Naive thymus-derived CD4-positive, alpha-beta T cell (primary cell): ENCODE results near the gene ELL. TPM values are rescaled to one million over a fixed set of nuclear protein-coding genes. Genes with fewer than 3 reads are reported as not detected.

ENCODE experiments used
- ATAC-seq: fragments of 150-1000 bp; cut with Tn5 transposase; 2 replicates; pipeline ENCODE4 v1.10.0; 2021; ENCODE audit warnings: mild to moderate bottlenecking, moderate library complexity
- CTCF ChIA-PET: fragments of 350-600 bp; sonication (Branson Sonifier 250); formaldehyde crosslinking; loops from one replicate; lab custom pipeline; 2021; ENCODE audit warnings: antibody characterized with exemption; lab: Charles Lee
- POLR2A ChIA-PET: fragments of 350-600 bp; sonication (Branson Sonifier 250); formaldehyde crosslinking; loops from one replicate; lab custom pipeline; 2021; ENCODE audit warnings: antibody characterized with exemption, inconsistent platforms; lab: Charles Lee
- DNase-seq, 9 donors: peaks; one replicate each; pipeline versions ENCODE4 v3.0.0 to v3.0.0-alpha.2; 2020 to 2022; ENCODE audit warnings: mixed read lengths in 1 of 9
- H3K27ac ChIP-seq: one replicate; pipeline ENCODE4 v1.7.0; 2013; ENCODE audit warnings: mild to moderate bottlenecking, low read depth, low read length, moderate library complexity
- H3K27me3 ChIP-seq, 2 donors: one replicate each; pipeline ENCODE4 v1.7.0; 2013; ENCODE audit warnings: low read length in 2 of 2, mild to moderate bottlenecking in 2 of 2, moderate library complexity in 2 of 2; ENCODE audit not compliant: control insufficient read depth in 2 of 2, insufficient read depth in 2 of 2
- H3K36me3 ChIP-seq, 3 experiments: 1 replicate in 2 of 3; 2 replicates in 1 of 3; pipeline ENCODE4 v1.7.0; 2013; ENCODE audit warnings: low read length in 3 of 3, mild to moderate bottlenecking in 3 of 3, moderate library complexity in 1 of 3; ENCODE audit not compliant: insufficient read depth in 3 of 3, control insufficient read depth in 2 of 3
- H3K4me1 ChIP-seq, 2 donors: one replicate each; pipeline ENCODE4 v1.7.0; 2013; ENCODE audit warnings: low read length in 2 of 2, mild to moderate bottlenecking in 2 of 2, moderate library complexity in 1 of 2; ENCODE audit not compliant: control insufficient read depth in 2 of 2, insufficient read depth in 2 of 2
- H3K4me3 ChIP-seq: 2 replicates; pipeline ENCODE4 v1.7.0; 2013; ENCODE audit warnings: mild to moderate bottlenecking, low read length
- H3K9me3 ChIP-seq, 3 experiments: 1 replicate in 2 of 3; 2 replicates in 1 of 3; pipeline ENCODE4 v1.7.0; 2013; ENCODE audit warnings: low read length in 3 of 3; ENCODE audit not compliant: control insufficient read depth in 2 of 3
- H3K27ac Mint-ChIP-seq, 9 donors: one replicate each; pipeline ENCODE4 v1.8.0; 2020 to 2022; ENCODE audit warnings: mixed read lengths in 9 of 9, mild to moderate bottlenecking in 8 of 9, moderate library complexity in 5 of 9, inconsistent platforms in 2 of 9
- H3K27me3 Mint-ChIP-seq, 5 donors: one replicate each; pipeline ENCODE4 v1.8.0; 2021 to 2022; ENCODE audit warnings: mixed read lengths in 5 of 5, mild to moderate bottlenecking in 1 of 5
- H3K36me3 Mint-ChIP-seq, 5 donors: one replicate each; pipeline ENCODE4 v1.8.0; 2020 to 2022; ENCODE audit warnings: mixed read lengths in 5 of 5, mild to moderate bottlenecking in 3 of 5, inconsistent platforms in 1 of 5
- H3K4me1 Mint-ChIP-seq, 7 donors: one replicate each; pipeline ENCODE4 v1.8.0; 2020 to 2022; ENCODE audit warnings: mixed read lengths in 7 of 7, mild to moderate bottlenecking in 3 of 7, inconsistent platforms in 1 of 7
- H3K4me3 Mint-ChIP-seq, 10 donors: one replicate each; pipeline ENCODE4 v1.8.0; 2020 to 2022; ENCODE audit warnings: mild to moderate bottlenecking in 10 of 10, mixed read lengths in 10 of 10, moderate library complexity in 6 of 10, inconsistent platforms in 2 of 10
- H3K9me3 Mint-ChIP-seq, 11 donors: one replicate each; pipeline ENCODE4 v1.8.0; 2020 to 2022; ENCODE audit warnings: mixed read lengths in 11 of 11, mild to moderate bottlenecking in 4 of 11, inconsistent platforms in 1 of 11, moderate library complexity in 1 of 11
- intact Hi-C, 2 donors: fragments of 100-400 bp; cut with micrococcal nuclease; formaldehyde crosslinking; loops; one replicate each; pipeline ENCODE4 v1.15.1; 2023
- polyA plus RNA-seq, 2 donors: library from polyadenylated mRNA; unstranded; fragments of 300-500 nt; fragmentation: Illumina TruSeq; gene quantifications; one replicate each; pipeline ENCODE4 v1.2.3, GENCODE V29; 2021
- total RNA-seq, 6 experiments: library from RNA in 5 of 6; stranded (reverse) in 5 of 6; gene quantifications; 1 replicate in 5 of 6; 2 replicates in 1 of 6; pipeline ENCODE4 v1.2.3 and lab custom pipeline; 2021 to 2026

The ELL gene
- total and polyA plus RNA-seq, 7 experiments from 2014 or later = 8.9 to 70.4 (median 22.1) TPM

DNA sequence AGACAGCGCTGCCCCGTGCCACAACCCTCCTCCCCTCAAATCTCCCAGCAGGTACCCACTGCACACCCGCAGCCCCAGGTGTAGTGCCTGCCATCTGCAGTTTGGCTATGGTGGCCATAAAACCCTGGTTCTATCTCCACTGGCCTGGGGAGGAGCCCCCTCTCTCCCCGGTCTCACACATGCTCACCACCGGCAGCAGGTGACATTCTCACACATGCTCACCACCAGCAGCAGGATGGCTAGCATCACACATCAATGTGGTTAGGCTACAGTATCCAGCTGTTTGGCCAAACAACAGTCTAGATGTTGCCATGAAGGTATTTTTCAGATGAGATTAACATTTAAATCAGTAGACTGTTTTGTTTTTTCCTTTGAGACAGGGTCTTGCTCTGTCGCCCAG lies 31.1 kb downstream of the ELL start:
- ATAC-seq (peak; percentile 41), DNase-seq (no peak)
- Mint-ChIP-seq H3K4me1 (peaks cover 32 to 71% (median 51%) of the 10 kb centered on the region in 7 donors), H3K4me3 (no peak overlapping the region), H3K27ac (no peak overlapping the region), H3K9me3 (no peaks in the 10 kb centered on the region), H3K36me3 (peaks cover 0 to 7% (median 0%) of the 10 kb centered on the region in 5 donors), H3K27me3 (no peaks in the 10 kb centered on the region)
- Histone ChIP-seq H3K9me3 (no peaks in the 10 kb centered on the region), H3K4me1 (peaks cover 16 to 64% of the 10 kb centered on the region in 2 donors), H3K27me3 (no peaks in the 10 kb centered on the region), H3K4me3 (no peak overlapping the region), H3K36me3 (peaks cover 0 to 7% (median 0%) of the 10 kb centered on the region in 3 experiments), H3K27ac (no peak overlapping the region)
- POLR2A ChIA-PET = no interaction called here
- intact Hi-C loops = no loop called here
- CTCF ChIA-PET = interaction anchor here (0.6 to 0.7 kb wide), 2 partner anchors 31 to 304 kb away, joined by 3 to 4 read pairs; partner anchors contain the start of gene ELL

DNA sequence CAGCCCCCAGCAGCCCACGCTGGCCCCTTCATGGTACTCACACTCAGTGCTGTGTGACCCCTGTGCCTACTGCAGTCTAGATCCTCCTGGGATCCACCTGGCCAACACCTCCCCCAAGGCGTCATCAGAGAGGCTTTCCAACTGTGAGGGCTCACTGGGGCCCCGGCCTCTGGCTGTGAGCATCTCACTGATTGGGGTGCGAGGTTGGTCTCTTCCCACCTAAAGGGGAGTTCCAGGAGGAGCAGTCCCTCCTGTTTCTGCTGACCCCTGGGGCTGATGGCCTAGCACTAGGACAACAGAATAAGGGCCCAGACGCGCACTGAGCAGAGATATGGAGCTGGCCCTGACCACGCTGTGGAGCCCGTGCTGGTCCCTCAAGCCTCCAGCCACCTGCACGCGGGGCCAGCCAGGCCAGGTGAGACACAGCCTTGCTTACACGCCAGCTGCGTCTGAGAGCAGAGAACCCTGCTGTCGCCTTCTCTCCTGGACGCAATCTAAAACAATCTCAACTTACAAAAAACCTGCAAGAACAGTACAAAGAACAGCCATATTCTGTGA lies 32.2 kb downstream of the ELL start:
- no peak overlapping the region for H3K4me3 ChIP-seq
- Mint-ChIP-seq H3K9me3 (no peaks in the 10 kb centered on the region), H3K36me3 (peaks cover 0 to 7% (median 0%) of the 10 kb centered on the region in 5 donors), H3K27ac (no peak overlapping the region), H3K27me3 (no peaks in the 10 kb centered on the region), H3K4me3 (no peak overlapping the region), H3K4me1 (peaks cover 34 to 68% (median 49%) of the 10 kb centered on the region in 7 donors)
- DNase-seq = no peak
- POLR2A ChIA-PET = interaction anchor here (0.6 kb wide), 1 partner anchor 81 kb away, joined by 3 read pairs; no protein-coding TSS in a partner anchor
- H3K9me3 ChIP-seq = no peaks in the 10 kb centered on the region
- peaks cover 6 to 63% of the 10 kb centered on the region in 2 donors for H3K4me1 ChIP-seq
- no peaks in the 10 kb centered on the region for H3K27me3 ChIP-seq
- H3K27ac ChIP-seq = no peak overlapping the region
- CTCF ChIA-PET = no interaction called here
- intact Hi-C loops = no loop called here
- peaks cover 0 to 7% (median 0%) of the 10 kb centered on the region in 3 experiments for H3K36me3 ChIP-seq
- no peak for ATAC-seq

DNA sequence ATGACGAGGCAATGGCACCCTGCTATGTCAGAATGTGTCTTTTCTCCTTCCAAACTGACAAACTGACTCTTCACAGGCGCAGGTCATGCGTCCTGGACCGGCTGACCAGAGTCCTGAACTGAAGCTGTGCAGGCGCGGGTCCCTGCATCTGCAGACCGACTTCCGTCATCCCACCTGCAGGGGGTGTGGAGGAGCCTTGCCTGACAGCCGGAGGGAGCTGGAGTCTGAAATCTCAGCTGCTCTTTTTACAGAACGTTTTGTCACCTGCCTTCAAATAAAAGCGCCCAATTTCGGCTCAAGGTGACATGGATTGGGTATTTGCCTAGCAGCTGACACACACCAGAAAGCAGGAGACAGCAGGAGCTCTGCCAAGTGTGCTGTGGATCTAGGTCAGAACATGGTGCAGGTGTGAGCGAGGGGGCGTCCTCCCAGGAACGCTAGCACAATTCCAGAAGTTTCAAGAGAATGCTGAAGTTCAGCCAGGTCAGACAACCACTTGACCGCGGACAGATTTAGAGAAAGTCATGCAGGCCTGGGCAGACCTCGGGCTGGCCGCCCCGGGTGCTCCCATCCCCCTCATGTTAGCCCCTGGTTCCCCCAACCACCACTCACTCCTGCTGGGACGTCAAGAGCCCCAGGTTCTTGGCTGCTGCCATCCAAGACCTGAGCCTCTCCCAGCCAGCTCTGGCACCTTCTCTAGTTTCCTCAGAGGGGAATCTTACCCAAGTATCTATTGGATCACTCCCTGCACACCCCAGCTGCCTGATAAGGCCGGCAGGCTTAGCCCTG lies 32.8 kb downstream of the ELL start:
- H3K36me3 ChIP-seq = peaks cover 0 to 7% (median 0%) of the 10 kb centered on the region in 3 experiments
- ChIA-PET CTCF (interaction anchor here (0.5 to 0.6 kb wide), 2 partner anchors 83 to 193 kb away, joined by 3 to 7 read pairs; no protein-coding TSS in a partner anchor), POLR2A (no interaction called here)
- Mint-ChIP-seq H3K36me3 (peaks cover 0 to 7% (median 0%) of the 10 kb centered on the region in 5 donors), H3K4me1 (peaks cover 30 to 68% (median 45%) of the 10 kb centered on the region in 7 donors), H3K27me3 (no peaks in the 10 kb centered on the region), H3K4me3 (no peak overlapping the region), H3K9me3 (no peaks in the 10 kb centered on the region), H3K27ac (no peak overlapping the region)
- intact Hi-C loops = no loop called here
- ATAC-seq (no peak), DNase-seq (no peak)
- H3K4me3 ChIP-seq = no peak overlapping the region
- H3K27me3 ChIP-seq = no peaks in the 10 kb centered on the region
- H3K9me3 ChIP-seq = no peaks in the 10 kb centered on the region
- H3K27ac ChIP-seq = no peak overlapping the region
- peaks cover 0 to 60% of the 10 kb centered on the region in 2 donors for H3K4me1 ChIP-seq

DNA sequence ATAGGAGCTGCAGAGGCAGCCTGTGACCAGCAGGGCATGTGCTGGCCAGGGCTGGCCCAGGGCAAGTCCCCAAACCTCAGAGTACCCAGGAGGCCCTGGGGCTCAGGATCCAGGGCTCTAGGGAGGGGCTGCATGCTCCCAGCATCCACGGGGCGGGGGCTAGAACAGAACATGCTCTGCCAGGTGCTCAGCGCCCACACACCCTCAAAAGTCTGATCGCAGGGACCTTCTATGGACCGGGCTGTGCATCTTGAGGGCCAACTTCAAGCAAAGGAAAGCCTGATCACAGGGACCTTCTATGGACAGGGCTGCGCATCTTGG lies 33.5 kb downstream of the ELL start:
- Histone ChIP-seq H3K27ac (no peak overlapping the region), H3K27me3 (no peaks in the 10 kb centered on the region), H3K4me1 (peaks cover 0 to 54% of the 10 kb centered on the region in 2 donors), H3K36me3 (peaks cover 0 to 7% (median 0%) of the 10 kb centered on the region in 3 experiments), H3K9me3 (no peaks in the 10 kb centered on the region), H3K4me3 (no peak overlapping the region)
- H3K4me1 Mint-ChIP-seq = peaks cover 31 to 68% (median 45%) of the 10 kb centered on the region in 7 donors
- ChIA-PET CTCF (interaction anchor here (0.6 kb wide), 1 partner anchor 84 kb away, joined by 3 read pairs; no protein-coding TSS in a partner anchor), POLR2A (no interaction called here)
- H3K27ac Mint-ChIP-seq = no peak overlapping the region
- no peaks in the 10 kb centered on the region for H3K27me3 Mint-ChIP-seq
- DNase-seq (no peak), ATAC-seq (peak; percentile 52)
- no peaks in the 10 kb centered on the region for H3K9me3 Mint-ChIP-seq
- H3K4me3 Mint-ChIP-seq = no peak overlapping the region
- peaks cover 0 to 7% (median 0%) of the 10 kb centered on the region in 5 donors for H3K36me3 Mint-ChIP-seq
- intact Hi-C loops = no loop called here

DNA sequence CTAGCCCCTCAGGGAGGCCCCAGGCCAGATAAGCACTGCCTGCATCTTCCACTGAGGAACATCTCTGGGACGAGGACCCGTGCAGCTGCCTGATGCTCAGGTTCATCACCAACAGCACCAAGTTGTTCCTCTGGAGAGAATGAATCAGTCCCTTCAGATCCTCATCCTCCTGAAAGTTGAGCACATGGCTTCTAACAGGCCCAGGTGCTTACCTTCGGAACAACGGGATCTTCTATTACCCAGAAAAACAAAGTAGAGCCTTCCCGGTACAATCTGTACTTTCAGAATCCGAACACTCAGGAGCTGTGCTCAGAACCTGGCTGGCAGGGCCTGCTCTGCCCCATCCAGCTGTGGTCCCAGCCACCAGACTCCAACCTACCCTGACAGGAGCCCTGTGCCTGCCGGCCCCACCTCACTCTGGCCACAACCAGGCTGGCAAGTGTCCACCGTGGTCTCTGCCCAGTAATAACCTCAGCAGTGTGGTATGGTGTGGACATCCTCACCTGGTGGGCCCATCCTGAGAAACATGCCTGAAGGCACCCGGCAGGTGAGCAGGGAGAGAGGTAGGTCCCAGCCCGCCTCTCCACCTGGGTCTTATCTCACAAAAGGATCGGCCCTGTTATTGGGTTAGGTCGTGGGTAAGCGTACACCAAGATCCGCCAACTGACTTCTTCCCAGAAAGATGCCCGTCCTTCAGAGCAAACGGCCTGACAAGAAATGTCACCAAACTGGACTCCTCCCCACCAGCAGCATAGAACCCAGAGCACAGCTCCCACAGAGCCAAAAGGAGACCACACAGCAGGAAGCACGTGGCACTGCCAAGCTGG lies 34.1 kb downstream of the ELL start:
- H3K4me1 Mint-ChIP-seq = peaks cover 36 to 67% (median 48%) of the 10 kb centered on the region in 7 donors
- Histone ChIP-seq H3K36me3 (peaks cover 0 to 7% (median 0%) of the 10 kb centered on the region in 3 experiments), H3K27ac (no peak overlapping the region), H3K4me1 (peaks cover 0 to 48% of the 10 kb centered on the region in 2 donors), H3K9me3 (no peaks in the 10 kb centered on the region), H3K4me3 (no peak overlapping the region), H3K27me3 (no peaks in the 10 kb centered on the region)
- no peaks in the 10 kb centered on the region for H3K9me3 Mint-ChIP-seq
- no peaks in the 10 kb centered on the region for H3K27me3 Mint-ChIP-seq
- H3K27ac Mint-ChIP-seq = peak overlapping the region in 1 of 9 donors; percentile 17
- POLR2A ChIA-PET = no interaction called here
- no peak overlapping the region for H3K4me3 Mint-ChIP-seq
- H3K36me3 Mint-ChIP-seq = peaks cover 0 to 7% (median 0%) of the 10 kb centered on the region in 5 donors
- no peak for ATAC-seq
- CTCF ChIA-PET = no interaction called here
- intact Hi-C loops = no loop called here
- DNase-seq = no peak

DNA sequence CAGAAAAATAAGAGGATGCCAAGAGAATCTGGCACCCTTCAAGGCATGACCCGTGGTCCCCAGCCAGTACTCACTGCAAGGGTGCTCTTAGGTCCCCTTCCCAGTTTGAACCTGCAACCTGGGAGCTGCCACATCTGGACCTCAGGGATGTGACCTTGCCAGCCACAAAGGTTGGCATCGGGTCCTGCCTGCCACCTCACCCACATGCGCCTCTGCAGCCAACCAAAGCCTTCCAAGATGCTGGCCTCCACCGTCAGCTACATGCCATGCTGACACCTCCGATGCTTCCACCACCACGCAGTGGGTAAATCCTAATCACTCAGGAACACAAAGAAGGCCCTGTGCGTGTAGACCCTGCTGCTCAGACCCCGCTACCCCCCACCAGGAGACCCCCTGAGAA lies 35.1 kb downstream of the ELL start:
- Mint-ChIP-seq H3K4me1 (peaks cover 44 to 72% (median 49%) of the 10 kb centered on the region in 7 donors), H3K9me3 (peaks cover 0 to 2% (median 0%) of the 10 kb centered on the region in 11 donors), H3K27ac (no peak overlapping the region), H3K4me3 (no peak overlapping the region), H3K36me3 (peaks cover 0 to 3% (median 0%) of the 10 kb centered on the region in 5 donors), H3K27me3 (no peaks in the 10 kb centered on the region)
- H3K9me3 ChIP-seq = no peaks in the 10 kb centered on the region
- peaks cover 0 to 39% of the 10 kb centered on the region in 2 donors for H3K4me1 ChIP-seq
- H3K27me3 ChIP-seq = no peaks in the 10 kb centered on the region
- H3K27ac ChIP-seq = no peak overlapping the region
- no peak overlapping the region for H3K4me3 ChIP-seq
- CTCF ChIA-PET = interaction anchor here (0.5 to 0.6 kb wide), 2 partner anchors 12 to 756 kb away, joined by 3 read pairs; no protein-coding TSS in a partner anchor
- intact Hi-C loops = no loop called here
- POLR2A ChIA-PET = no interaction called here
- DNase-seq (no peak), ATAC-seq (no peak)
- H3K36me3 ChIP-seq = peaks cover 0 to 7% (median 0%) of the 10 kb centered on the region in 3 experiments
